SIG-M5 treated with dmso at 0.1 percent for 504 hours (cell line): ENCODE measurements around the gene IL34.

Source experiments
- DNase-seq: peaks from one replicate; lab custom pipeline; 2025; ENCODE audit not compliant: unreplicated experiment; lab: John Stamatoyannopoulos, UW

The IL34 gene

GRCh38 chr16:70676675-70677498, 30.5 kb downstream of the IL34 start:
- no peak for DNase-seq

GRCh38 chr16:70677499-70678120, 31.3 kb downstream of the IL34 start:
- DNase-seq: no peak

GRCh38 chr16:70678121-70678897, 31.9 kb downstream of the IL34 start:
- no peak for DNase-seq

- DNase-seq: no peak
Observed at GRCh38 chr16:70678898-70679670, 32.7 kb downstream of the IL34 start.

- DNase-seq: no peak
Observed at GRCh38 chr16:70679671-70680494, 33.5 kb downstream of the IL34 start.

- no peak for DNase-seq
Observed at GRCh38 chr16:70680495-70681381, 34.4 kb downstream of the IL34 start.

- DNase-seq: no peak
Observed at GRCh38 chr16:70681382-70682238, 35.3 kb downstream of the IL34 start.

- no peak for DNase-seq
Observed at GRCh38 chr16:70682239-70683145, 36.1 kb downstream of the IL34 start.

- no peak for DNase-seq
Observed at GRCh38 chr16:70683146-70683944, 37.0 kb downstream of the IL34 start.

- DNase-seq: no peak
Observed at GRCh38 chr16:70684146-70685060, 38.0 kb downstream of the IL34 start.

- DNase-seq: no peak
Observed at GRCh38 chr16:70685061-70685937, 38.9 kb downstream of the IL34 start.

- peak; percentile 44 for DNase-seq
Observed at GRCh38 chr16:70685938-70686375, 39.6 kb downstream of the IL34 start, which contains the start of gene MTSS2. MTSS2 (minus strand) TSS chr16:70686053; CDS start chr16:70685791, 262 bp downstream.

GRCh38 chr16:70686376-70687101, 40.2 kb downstream of the IL34 start:
- no peak for DNase-seq

- DNase-seq: no peak
Observed at GRCh38 chr16:70687102-70687511, 40.7 kb downstream of the IL34 start.
